Cerebellar cortex (tissue), 1 donor: ENCODE data around the gene DLG2.
"Not testable (repeated sequence)": the region's sequence is repeated elsewhere in the genome, so short reads cannot be mapped to it uniquely, and the experiment has no call there.

Source experiments
- DNase-seq: peaks from one replicate; pipeline ENCODE4 v3.0.0-alpha.2; 2015; ENCODE audit warnings: low spot score

DLG2 gene

GRCh38 chr11:84372381-84372950 is 1254.7 kb downstream of the DLG2 start:
- DNase-seq: no peak

DNA sequence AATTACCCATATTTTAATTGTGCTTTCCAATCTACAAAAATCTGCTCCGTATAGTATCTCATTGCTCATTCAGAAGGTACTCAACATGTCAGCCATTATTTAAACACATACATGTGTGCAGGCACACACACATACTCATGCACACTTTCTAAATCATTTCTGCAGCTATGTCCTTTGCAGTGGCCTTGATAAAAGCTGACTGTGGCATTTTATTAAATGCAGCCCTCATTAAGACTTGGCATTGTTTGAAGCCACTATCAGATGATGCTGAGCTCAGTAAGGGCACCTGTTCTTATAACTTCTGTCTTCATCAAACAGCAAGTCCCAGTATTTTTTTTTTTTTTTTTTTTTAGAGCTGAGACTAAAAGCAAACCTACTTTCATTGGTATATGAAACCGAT is 1269.1 kb downstream of the DLG2 start:
- DNase-seq: no peak

GRCh38 chr11:84355911-84356310 is 1271.2 kb downstream of the DLG2 start:
- DNase-seq: no peak

DNA sequence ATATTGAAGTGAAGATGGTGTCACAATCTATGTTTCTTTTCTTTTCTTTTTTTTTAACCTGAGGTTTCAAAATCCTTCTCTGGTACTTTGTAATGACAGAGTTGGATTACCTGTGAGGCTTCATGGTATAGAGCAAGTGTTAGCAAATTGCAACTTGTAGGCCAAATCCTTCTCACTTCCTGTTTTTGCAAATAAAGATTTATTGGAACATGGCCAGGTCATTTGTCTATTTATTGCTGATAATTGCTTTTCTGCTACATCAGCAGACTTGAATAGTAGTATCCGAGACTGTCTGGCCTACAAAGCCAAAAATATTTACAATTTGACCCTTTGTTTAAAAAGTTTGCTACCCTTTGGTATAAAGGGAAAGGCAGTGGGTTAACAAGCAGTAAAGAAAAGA is 1281.5 kb downstream of the DLG2 start:
- DNase-seq: no peak

DNA sequence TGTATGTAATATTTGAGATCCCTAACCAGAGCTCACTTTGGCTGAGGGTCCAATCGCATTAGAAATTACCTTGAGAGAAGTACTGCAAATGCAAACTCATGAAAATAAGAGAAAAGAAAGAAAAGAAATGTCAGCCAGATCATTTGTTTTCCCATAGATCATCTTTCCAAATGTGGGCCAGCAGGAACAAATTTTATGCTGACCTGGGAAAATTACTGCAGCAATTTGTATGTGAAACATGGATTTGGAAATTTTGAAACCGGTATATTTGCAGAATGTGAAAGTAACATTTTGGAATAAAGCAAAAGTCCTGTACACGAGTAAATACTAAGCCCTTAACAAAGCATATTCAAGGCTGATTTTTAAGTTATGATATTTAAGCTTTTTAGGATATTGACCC is 1282.1 kb downstream of the DLG2 start:
- DNase-seq: no peak

- no peak for DNase-seq
Observed at GRCh38 chr11:84339796-84340195, 1287.3 kb downstream of the DLG2 start.

DNA sequence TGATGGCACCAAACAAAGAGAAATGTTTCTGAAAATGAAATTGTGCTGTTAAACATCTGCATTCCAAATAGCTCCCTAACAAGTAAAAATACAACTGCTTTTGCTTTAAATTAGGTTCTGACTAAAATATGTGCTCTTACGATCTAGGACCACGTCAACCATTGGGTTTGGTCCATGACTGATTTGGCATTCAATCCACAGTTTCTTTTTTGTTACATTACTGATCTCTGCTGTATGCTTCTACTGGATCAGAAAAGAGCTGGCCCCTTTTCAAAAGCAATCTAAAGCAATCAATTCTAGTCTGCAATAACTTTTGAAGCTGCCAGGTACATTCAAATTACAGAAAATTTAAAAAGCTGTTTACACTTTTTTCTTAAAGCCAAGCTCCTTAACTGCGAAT is 1293.9 kb downstream of the DLG2 start:
- no peak for DNase-seq

GRCh38 chr11:84322211-84322610 is 1304.9 kb downstream of the DLG2 start:
- no peak for DNase-seq

DNA sequence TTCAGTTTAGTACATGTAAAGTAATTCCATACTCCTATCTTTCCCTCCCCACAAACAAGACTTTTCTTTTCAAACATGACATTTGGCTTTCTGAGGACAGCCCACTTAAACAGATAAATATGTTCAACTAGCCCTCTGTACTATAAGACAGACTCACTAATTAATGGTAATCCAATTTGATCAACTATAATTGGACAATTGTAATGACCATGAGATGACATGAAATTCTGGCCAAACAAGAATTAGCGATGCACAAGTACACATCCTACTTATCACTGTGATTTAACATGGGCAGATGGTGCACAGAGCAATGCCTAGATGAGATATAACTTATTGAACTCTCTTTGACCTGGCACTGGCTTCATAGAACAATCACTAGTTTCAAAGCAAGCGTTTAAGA is 1307.3 kb downstream of the DLG2 start:
- DNase-seq: no peak

DNA sequence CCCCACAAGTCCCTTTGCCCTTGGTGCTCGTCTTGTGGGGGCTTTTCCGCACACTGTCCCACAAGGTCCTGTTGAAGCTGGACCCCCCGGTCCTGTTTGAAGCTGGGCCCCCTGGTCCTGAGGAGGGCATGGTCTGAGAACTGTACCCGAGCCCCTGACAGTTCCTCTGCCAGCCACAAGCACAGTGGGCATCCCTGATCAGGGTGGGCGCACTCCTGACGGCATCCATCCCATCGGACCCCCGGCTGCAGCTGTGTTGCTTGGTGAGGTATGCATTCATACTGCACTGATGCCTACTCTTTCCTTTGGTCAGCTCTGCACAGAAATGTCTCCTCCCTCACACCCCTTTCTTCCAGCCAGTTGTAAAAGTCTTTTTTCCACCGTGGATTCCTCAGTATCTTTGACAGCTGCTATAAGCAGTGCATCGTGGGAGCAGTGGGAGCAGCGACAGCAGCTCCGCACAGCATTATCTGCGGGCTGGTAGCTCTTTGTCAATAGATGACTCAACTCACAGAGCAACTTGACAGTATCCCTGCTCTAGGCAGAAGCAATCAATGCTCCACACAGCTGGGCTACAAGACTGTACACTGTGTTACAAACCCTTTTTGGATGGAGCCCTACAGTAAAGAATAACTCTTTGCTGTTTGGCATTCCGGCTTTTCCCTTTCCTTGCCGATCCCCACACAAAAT is 1310.1 kb downstream of the DLG2 start:
- peak; percentile 5 for DNase-seq

DNA sequence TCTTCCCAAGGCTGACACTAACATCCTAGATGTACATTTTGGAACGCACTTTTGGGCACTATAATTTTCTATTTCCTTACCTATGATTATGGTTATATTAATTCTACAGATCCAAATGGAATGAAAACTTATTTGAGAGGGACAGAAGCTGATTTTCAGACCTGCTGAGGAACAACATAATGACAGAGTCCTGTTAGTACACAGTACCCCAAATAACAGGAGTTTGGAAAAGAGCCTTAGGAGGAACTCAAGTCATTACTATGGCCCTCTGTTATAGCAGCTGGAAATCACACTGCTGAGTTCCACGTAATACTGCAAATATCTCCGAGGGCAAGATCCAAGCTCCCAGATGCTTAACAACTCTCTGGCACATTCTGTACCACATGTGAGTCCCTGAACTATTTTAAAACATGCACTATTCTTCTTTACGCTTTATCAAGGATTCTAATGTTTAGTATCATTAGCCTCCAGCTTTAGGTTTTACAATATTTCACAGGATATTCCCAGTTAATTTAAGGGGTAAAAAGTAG is 1313.2 kb downstream of the DLG2 start:
- no peak for DNase-seq

DNA sequence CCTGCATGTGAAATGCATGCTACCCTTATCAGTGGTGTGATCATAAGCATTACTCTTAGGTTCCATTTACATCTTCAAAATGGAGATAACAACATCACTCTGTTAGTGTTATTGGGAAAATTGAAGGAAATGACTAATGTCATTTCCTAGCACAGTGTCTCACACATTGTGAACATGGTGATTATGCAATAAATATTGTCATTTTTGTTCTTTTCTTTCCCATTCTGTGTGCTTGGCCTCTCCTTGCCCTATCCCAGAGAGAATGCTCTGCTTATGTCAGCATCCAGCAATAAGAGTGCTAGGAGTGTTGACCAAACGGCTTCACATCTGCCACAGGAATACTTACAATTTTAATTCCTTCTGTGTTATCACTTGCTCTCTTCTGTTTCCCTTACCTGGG is 1316.9 kb downstream of the DLG2 start:
- DNase-seq: no peak

DNA sequence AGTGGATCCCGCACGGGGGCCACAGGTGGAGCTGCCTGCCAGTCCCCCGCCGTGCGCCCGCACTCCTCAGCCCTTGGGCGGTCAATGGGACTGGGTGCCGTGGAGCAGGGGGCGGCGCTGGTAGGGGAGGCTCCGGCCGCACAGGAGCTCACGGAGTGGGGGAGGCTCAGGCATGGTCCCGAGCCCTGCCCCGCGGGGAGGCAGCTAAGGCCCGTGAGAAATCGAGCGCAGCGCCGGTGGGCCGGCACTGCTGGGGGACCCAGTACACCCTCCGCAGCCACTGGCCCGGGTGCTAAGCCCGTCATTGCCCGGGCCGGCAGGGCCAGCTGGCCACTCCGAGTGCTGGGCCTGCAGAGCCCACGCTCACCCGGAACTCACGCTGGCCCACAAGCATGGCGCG is 1318.7 kb downstream of the DLG2 start:
- not testable (repeated sequence) for DNase-seq

DNA sequence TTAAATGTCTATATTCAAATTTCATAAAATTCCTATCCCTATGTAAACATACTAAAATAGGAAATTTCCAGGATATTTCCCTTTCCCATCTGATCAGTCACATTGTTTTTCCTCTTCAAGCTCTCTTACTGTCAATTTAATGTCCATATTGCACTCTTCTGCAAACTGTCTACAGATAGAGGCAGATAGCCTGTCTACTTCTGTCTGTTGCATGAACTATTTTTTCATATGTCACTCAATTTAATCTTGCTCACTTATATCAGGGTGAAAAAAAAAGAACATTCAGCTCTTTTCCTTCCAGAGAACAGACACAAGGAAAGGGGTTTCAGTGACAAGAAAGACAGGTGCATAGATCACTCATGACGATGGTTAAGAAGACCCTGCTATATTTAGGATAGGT is 1327.1 kb downstream of the DLG2 start:
- DNase-seq: no peak

- DNase-seq: no peak
Observed at GRCh38 chr11:84297570-84297969, 1329.6 kb downstream of the DLG2 start.

- no peak for DNase-seq
Observed at GRCh38 chr11:84295815-84296214, 1331.3 kb downstream of the DLG2 start.

GRCh38 chr11:84292955-84293354 is 1334.2 kb downstream of the DLG2 start:
- no peak for DNase-seq

- no peak for DNase-seq
Observed at GRCh38 chr11:84292006-84292405, 1335.1 kb downstream of the DLG2 start.

GRCh38 chr11:84290647-84291046 is 1336.5 kb downstream of the DLG2 start:
- no peak for DNase-seq

DNA sequence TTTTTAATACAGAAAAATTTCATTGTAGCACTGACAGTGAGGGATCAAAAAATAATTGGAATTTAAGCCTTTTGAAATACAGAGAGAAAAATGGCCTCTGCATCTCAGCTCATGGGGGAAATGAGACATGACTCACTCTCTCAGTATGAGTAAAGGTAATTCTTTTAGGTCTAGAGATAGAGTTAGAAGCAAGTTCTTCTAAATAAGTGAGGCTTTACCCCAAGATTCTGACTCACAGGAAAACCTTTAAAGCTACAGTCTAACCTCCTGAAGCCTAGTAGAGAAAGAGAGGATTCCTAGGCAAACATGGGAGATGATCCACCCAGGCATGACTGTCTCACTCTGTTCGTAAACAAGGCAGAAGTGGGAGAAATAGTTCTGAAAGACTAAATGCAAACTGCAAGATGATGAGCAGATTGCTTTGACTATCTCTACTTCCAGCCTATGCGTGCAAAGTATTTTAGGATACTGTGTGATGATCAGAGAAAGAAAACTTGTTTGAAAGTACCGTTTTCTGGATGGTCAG is 1337.7 kb downstream of the DLG2 start:
- no peak for DNase-seq

DNA sequence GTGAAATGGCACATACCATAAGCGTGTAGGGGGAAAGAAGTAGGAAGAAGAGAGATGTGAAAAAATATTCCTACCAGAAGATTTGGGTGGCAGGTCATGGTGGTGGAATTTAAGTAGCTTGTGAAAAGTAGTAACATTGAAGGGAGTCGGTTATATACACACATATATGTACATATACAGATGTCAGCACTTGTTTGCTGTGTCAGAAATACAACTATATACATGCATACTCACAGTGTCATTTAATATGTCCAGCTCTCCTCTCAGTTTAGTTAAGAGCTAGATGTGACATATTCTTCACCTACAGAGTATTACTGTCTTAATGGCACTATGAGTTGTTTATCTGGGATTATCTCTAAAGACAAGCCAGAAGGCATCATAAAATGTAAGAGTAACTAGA is 1353.6 kb downstream of the DLG2 start:
- no peak for DNase-seq

DNA sequence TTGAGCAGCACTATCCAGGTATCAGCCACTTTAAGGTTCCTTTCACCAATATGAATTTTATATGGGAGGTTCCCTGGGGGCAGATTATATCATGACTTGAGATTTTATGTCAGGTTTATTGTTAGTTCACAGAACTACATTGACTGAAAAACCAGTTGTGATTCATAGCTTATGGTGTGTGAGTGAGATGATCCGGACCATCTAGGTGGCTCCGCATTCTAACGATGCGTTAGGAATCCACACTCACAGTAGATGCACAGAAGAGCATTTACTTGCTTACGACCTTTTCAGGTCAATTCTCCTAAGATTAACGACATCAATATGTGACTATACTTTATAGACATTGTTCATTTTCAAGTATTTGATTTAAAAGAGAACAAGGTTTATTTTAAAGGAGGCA is 1356.7 kb downstream of the DLG2 start:
- no peak for DNase-seq

DNA sequence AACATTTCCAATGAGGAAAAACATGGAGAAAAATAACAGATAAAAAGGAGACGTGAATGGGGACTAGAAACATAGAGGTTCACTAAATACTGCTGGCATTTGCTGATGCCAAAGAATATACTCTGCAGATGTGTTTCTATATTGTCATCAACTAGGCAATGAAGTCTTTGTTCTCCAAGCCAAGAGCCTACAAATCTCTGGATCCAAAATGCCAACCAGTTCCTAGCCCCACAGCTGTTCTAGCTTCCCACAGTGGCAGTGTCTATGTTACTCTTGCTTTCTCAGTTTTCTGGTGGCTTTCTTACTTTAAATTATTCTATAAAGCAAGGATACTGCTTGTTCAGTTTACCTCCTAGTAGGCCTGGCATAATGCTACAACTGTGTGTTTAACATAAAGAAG is 1363.1 kb downstream of the DLG2 start:
- DNase-seq: no peak

DNA sequence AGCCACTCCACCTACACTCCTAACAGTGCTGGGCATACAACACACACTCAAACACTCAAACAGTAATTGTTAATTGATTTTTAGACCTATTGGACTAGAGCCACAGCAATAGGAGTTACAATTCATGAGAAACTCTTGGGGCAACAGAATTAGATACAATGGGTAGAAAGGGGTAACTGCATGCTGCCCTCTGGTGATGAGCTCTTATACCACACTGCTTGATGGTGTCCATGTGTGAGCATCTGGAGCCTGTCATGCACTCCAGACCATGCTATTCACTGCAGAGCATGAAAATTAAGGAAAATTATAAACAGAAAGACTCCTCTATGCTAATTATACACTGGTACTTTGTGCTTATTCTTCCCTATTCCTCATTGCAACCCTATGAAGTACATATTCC is 1365.4 kb downstream of the DLG2 start:
- no peak for DNase-seq
